ENCODE measurements around the gene LTB. TPM values are rescaled to one million over a fixed set of nuclear protein-coding genes. Genes with fewer than 3 reads are reported as not detected.
A peak's percentile ranks its signal among the peaks of the same experiment; 100 is the strongest.

LTB gene
- total and polyA plus RNA-seq, 2 of the 13 experiments (the other 11 are each of a cell fraction or from before 2014, with no cell fraction given) = 0.09 to 0.22 TPM

DNA sequence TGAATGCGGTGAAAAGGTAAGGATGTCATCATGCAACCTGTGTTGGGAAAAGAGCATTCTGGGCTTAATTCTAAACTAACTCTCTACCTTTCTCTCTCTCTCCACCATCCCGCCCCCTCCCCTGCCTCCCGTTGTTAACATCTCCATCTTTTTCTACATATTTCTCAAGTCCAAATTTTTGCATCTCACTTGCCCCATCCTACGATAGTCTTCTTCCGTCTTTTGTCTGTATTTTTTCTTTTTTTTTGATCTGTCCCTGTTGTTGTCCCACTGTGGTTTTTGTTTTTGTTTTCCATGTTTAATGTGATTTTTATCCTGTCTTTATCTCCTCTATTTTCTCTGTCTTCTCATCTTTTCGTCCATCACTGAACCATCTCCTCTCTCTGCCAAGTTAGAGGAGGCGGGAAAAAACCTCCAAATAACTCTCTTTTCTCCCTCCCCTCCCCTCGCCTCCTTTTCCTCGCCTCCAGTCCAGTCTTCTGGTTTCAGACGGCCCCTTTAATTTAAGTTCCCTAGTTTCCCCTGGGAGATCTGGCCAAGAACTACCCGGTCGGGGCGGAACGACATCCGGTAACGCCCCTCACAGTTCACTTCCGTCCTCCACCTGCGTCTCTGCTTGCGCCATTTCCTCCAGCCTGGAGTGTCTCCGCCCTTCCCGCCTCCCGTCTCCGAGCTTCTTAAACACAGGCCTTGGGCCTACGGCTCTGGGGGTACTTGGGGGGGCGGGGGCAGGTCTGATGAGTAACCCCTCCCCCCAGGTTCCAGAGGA is 35.1 kb downstream of the LTB start, which contains the start of gene NFKBIL1 (continued):
- TF ChIP-seq, protein P1, sequence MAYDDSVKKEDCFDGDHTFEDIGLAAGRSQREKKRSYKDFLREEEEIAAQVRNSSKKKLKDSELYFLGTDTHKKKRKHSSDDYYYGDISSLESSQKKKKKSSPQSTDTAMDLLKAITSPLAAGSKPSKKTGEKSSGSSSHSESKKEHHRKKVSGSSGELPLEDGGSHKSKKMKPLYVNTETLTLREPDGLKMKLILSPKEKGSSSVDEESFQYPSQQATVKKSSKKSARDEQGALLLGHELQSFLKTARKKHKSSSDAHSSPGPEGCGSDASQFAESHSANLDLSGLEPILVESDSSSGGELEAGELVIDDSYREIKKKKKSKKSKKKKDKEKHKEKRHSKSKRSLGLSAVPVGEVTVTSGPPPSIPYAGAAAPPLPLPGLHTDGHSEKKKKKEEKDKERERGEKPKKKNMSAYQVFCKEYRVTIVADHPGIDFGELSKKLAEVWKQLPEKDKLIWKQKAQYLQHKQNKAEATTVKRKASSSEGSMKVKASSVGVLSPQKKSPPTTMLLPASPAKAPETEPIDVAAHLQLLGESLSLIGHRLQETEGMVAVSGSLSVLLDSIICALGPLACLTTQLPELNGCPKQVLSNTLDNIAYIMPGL (CRISPR knock-in tag; IDR thresholded peaks at IDR 0.05; ENCODE audit: borderline replicate concordance in 1 of 2, low read depth in 1 of 2) = peak; percentile 58 to 92; a peak in 3 of 4 replicates
- TF ChIP-seq RFXANK (CRISPR knock-in tag; IDR thresholded peaks at IDR 0.05) (no peak), SUZ12 (IDR thresholded peaks at IDR 0.05; ENCODE audit: low read depth, low read length) (no peak), SMC3 (IDR thresholded peaks at IDR 0.05; ENCODE audit: low read length) (no peak), HNRNPL (IDR thresholded peaks at IDR 0.05; ENCODE audit: low read depth, low read length) (no peak), ZNF720 (CRISPR knock-in tag; IDR thresholded peaks at IDR 0.05) (no peak), ZNF710 (CRISPR knock-in tag; IDR thresholded peaks at IDR 0.05; ENCODE audit: borderline replicate concordance) (peak; percentile 38; the same call in 1 of the 2 replicates), CREM (IDR thresholded peaks at IDR 0.05) (peak; percentile 98), CREM (CRISPR knock-in tag; IDR thresholded peaks at IDR 0.05) (0 out of 2 replicates have a peak, but pooled peaks have one; percentile 8), EHMT2 (IDR thresholded peaks at IDR 0.05; ENCODE audit: borderline replicate concordance, low read depth, low read length) (no peak), AHDC1 (CRISPR knock-in tag; IDR thresholded peaks at IDR 0.05; ENCODE audit: borderline replicate concordance) (no peak), NFKBIZ (CRISPR knock-in tag; IDR thresholded peaks at IDR 0.05) (peak; percentile 54; the same call in 1 of the 2 replicates)
- TF ChIP-seq, protein P2, sequence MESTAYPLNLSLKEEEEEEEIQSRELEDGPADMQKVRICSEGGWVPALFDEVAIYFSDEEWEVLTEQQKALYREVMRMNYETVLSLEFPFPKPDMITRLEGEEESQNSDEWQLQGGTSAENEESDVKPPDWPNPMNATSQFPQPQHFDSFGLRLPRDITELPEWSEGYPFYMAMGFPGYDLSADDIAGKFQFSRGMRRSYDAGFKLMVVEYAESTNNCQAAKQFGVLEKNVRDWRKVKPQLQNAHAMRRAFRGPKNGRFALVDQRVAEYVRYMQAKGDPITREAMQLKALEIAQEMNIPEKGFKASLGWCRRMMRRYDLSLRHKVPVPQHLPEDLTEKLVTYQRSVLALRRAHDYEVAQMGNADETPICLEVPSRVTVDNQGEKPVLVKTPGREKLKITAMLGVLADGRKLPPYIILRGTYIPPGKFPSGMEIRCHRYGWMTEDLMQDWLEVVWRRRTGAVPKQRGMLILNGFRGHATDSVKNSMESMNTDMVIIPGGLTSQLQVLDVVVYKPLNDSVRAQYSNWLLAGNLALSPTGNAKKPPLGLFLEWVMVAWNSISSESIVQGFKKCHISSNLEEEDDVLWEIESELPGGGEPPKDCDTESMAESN (CRISPR knock-in tag; conservative IDR thresholded peaks at IDR 0.05) = no peak; the same call in 1 of the 2 replicates
- TF ChIP-seq, protein P3, sequence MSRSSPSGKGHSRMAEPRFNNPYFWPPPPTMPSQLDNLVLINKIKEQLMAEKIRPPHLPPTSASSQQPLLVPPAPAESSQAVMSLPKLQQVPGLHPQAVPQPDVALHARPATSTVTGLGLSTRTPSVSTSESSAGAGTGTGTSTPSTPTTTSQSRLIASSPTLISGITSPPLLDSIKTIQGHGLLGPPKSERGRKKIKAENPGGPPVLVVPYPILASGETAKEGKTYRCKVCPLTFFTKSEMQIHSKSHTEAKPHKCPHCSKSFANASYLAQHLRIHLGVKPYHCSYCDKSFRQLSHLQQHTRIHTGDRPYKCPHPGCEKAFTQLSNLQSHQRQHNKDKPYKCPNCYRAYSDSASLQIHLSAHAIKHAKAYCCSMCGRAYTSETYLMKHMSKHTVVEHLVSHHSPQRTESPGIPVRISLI (CRISPR knock-in tag; IDR thresholded peaks at IDR 0.05; ENCODE audit: borderline replicate concordance) = peak; percentile 1; the same call in 1 of the 2 replicates
